ENCODE data around the gene LGR6.
A peak's percentile ranks its signal among the peaks of the same experiment; 100 is the strongest.

The LGR6 gene

GRCh38 chr1:202199040-202199889, 5.7 kb downstream of the LGR6 start:
- no peak overlapping the region for H3K23ac ChIP-seq (ENCODE audit: low read length)
- DNase-seq, result no peak
- H3K79me2 ChIP-seq (ENCODE audit: control insufficient read depth, insufficient read depth, low read length, poor library complexity), result no peaks in the 10 kb centered on the region
- no peak overlapping the region for H3K9ac ChIP-seq (ENCODE audit: low read length)
- no peak overlapping the region for H4K8ac ChIP-seq (ENCODE audit: low read depth, low read length)
- no peak overlapping the region for H2AK5ac ChIP-seq (ENCODE audit: low read length)
- no CpG with 5 or more reads among the region's 16 CpGs for WGBS (ENCODE audit: extremely low coverage, insufficient coverage, insufficient read length)
- H2AFZ ChIP-seq (ENCODE audit: insufficient read depth, low read length, poor library complexity), result no peak overlapping the region
- H3K4me1 ChIP-seq (ENCODE audit: control insufficient read depth in 1 of 2, insufficient read depth in 2 of 2, low read length in 2 of 2), result no peaks in the 10 kb centered on the region
- peaks cover 10% of the 10 kb centered on the region for H3K27me3 ChIP-seq (ENCODE audit: insufficient read depth, low read length)
- no peak overlapping the region for H3K4me3 ChIP-seq (ENCODE audit: low read depth, low read length)
- H2BK12ac ChIP-seq (ENCODE audit: low read length), result no peak overlapping the region
- no peak overlapping the region for H3K18ac ChIP-seq (ENCODE audit: low read length)
- no peaks in the 10 kb centered on the region for H3K79me1 ChIP-seq (ENCODE audit: low read length)
- peaks cover 2% of the 10 kb centered on the region for H3K9me3 ChIP-seq (ENCODE audit: insufficient read depth, low read depth, low read length)
- H2BK120ac ChIP-seq (ENCODE audit: insufficient read depth, low read length, poor library complexity), result no peak overlapping the region
- no peak overlapping the region for H4K91ac ChIP-seq (ENCODE audit: low read depth, low read length)
- no peaks in the 10 kb centered on the region for H3K36me3 ChIP-seq (ENCODE audit: control insufficient read depth in 1 of 2, insufficient read depth in 2 of 2, low read length in 2 of 2)
- H3K27ac ChIP-seq (ENCODE audit: low read depth, low read length), result no peak overlapping the region
- no peak overlapping the region for H2BK5ac ChIP-seq (ENCODE audit: low read depth, low read length, poor library complexity)
- H3K14ac ChIP-seq (ENCODE audit: low read length), result no peak overlapping the region
- H4K12ac ChIP-seq (ENCODE audit: low read depth, low read length), result no peak overlapping the region
- H3K4ac ChIP-seq (ENCODE audit: low read depth, low read length), result no peak overlapping the region
- H3K4me2 ChIP-seq (ENCODE audit: low read length), result no peak overlapping the region

GRCh38 chr1:202200112-202200548, 6.5 kb downstream of the LGR6 start:
- H4K12ac ChIP-seq (ENCODE audit: low read depth, low read length), result no peak overlapping the region
- peaks cover 4% of the 10 kb centered on the region for H3K27me3 ChIP-seq (ENCODE audit: insufficient read depth, low read length)
- no peak overlapping the region for H4K8ac ChIP-seq (ENCODE audit: low read depth, low read length)
- peaks cover 2% of the 10 kb centered on the region for H3K9me3 ChIP-seq (ENCODE audit: insufficient read depth, low read depth, low read length)
- H3K4me2 ChIP-seq (ENCODE audit: low read length), result no peak overlapping the region
- no peak overlapping the region for H3K4me3 ChIP-seq (ENCODE audit: low read depth, low read length)
- no peak overlapping the region for H3K14ac ChIP-seq (ENCODE audit: low read length)
- no peaks in the 10 kb centered on the region for H3K79me1 ChIP-seq (ENCODE audit: low read length)
- no peak overlapping the region for H3K23ac ChIP-seq (ENCODE audit: low read length)
- H3K9ac ChIP-seq (ENCODE audit: low read length), result no peak overlapping the region
- H2BK12ac ChIP-seq (ENCODE audit: low read length), result no peak overlapping the region
- H3K79me2 ChIP-seq (ENCODE audit: control insufficient read depth, insufficient read depth, low read length, poor library complexity), result no peaks in the 10 kb centered on the region
- no peak overlapping the region for H2AFZ ChIP-seq (ENCODE audit: insufficient read depth, low read length, poor library complexity)
- no peaks in the 10 kb centered on the region for H3K36me3 ChIP-seq (ENCODE audit: control insufficient read depth in 1 of 2, insufficient read depth in 2 of 2, low read length in 2 of 2)
- no peak overlapping the region for H2AK5ac ChIP-seq (ENCODE audit: low read length)
- no peaks in the 10 kb centered on the region for H3K4me1 ChIP-seq (ENCODE audit: control insufficient read depth in 1 of 2, insufficient read depth in 2 of 2, low read length in 2 of 2)
- no peak overlapping the region for H2BK5ac ChIP-seq (ENCODE audit: low read depth, low read length, poor library complexity)
- H2BK120ac ChIP-seq (ENCODE audit: insufficient read depth, low read length, poor library complexity), result no peak overlapping the region
- no CpG with 5 or more reads among the region's 4 CpGs for WGBS (ENCODE audit: extremely low coverage, insufficient coverage, insufficient read length)
- peak; percentile 81 to 82 for DNase-seq
- H3K4ac ChIP-seq (ENCODE audit: low read depth, low read length), result no peak overlapping the region
- no peak overlapping the region for H3K27ac ChIP-seq (ENCODE audit: low read depth, low read length)
- H3K18ac ChIP-seq (ENCODE audit: low read length), result no peak overlapping the region
- no peak overlapping the region for H4K91ac ChIP-seq (ENCODE audit: low read depth, low read length)

DNA sequence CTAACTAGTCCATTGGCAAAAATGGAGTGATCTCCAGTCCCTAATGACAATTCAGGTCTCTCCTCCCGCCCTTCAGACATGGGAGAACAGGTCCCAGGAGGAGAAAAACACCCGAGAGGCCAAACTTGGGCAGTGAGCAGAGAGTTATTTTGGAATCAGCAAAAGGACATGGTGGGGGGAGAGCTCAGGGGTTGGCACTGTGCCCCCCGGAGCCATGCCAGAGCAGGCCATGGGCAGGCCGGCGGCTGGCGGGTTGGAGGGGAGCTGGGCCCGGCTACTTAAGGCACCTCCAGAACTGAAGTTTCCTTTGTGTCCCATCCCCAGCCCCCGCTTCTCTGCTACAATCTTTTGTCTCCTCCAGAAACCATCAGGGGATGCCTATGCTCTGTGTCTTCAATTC, 7.1 kb downstream of the LGR6 start:
- WGBS (ENCODE audit: extremely low coverage, insufficient coverage, insufficient read length), result no CpG with 5 or more reads among the region's 8 CpGs
- Histone ChIP-seq H3K4ac (ENCODE audit: low read depth, low read length) (no peak overlapping the region), H2BK120ac (ENCODE audit: insufficient read depth, low read length, poor library complexity) (no peak overlapping the region), H3K9ac (ENCODE audit: low read length) (no peak overlapping the region), H2BK5ac (ENCODE audit: low read depth, low read length, poor library complexity) (no peak overlapping the region), H4K91ac (ENCODE audit: low read depth, low read length) (no peak overlapping the region), H3K4me1 (ENCODE audit: control insufficient read depth in 1 of 2, insufficient read depth in 2 of 2, low read length in 2 of 2) (no peaks in the 10 kb centered on the region), H3K9me3 (ENCODE audit: insufficient read depth, low read depth, low read length) (peaks cover 2% of the 10 kb centered on the region), H4K8ac (ENCODE audit: low read depth, low read length) (no peak overlapping the region), H3K36me3 (ENCODE audit: control insufficient read depth in 1 of 2, insufficient read depth in 2 of 2, low read length in 2 of 2) (no peaks in the 10 kb centered on the region), H3K4me2 (ENCODE audit: low read length) (no peak overlapping the region), H2AK5ac (ENCODE audit: low read length) (no peak overlapping the region), H3K79me2 (ENCODE audit: control insufficient read depth, insufficient read depth, low read length, poor library complexity) (no peaks in the 10 kb centered on the region), H3K18ac (ENCODE audit: low read length) (no peak overlapping the region), H3K79me1 (ENCODE audit: low read length) (no peaks in the 10 kb centered on the region), H2BK12ac (ENCODE audit: low read length) (no peak overlapping the region), H3K27me3 (ENCODE audit: insufficient read depth, low read length) (no peaks in the 10 kb centered on the region), H3K23ac (ENCODE audit: low read length) (no peak overlapping the region), H3K14ac (ENCODE audit: low read length) (no peak overlapping the region), H2AFZ (ENCODE audit: insufficient read depth, low read length, poor library complexity) (no peak overlapping the region), H4K12ac (ENCODE audit: low read depth, low read length) (no peak overlapping the region), H3K27ac (ENCODE audit: low read depth, low read length) (no peak overlapping the region), H3K4me3 (ENCODE audit: low read depth, low read length) (no peak overlapping the region)
- no peak for DNase-seq

DNA sequence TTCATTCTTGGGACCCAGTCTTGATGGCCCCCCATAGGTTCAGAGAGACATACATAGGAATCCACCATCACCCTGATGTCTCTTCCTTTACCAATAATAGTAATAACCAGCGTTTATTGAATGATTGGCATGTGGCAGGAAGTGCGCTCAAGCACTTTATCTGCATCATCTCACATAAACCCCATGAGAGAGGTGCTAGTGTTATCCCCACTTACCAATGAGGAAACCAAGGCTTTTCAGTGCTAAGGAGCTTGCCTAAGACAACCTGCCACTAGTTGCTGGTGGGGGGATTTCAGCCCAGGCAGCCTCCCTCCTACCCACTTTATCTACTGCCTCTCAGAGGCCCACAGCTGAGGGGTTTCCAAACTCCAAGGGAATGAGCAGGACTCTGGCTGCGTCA, 7.7 kb downstream of the LGR6 start:
- Histone ChIP-seq H4K91ac (ENCODE audit: low read depth, low read length) (no peak overlapping the region), H2AFZ (ENCODE audit: insufficient read depth, low read length, poor library complexity) (no peak overlapping the region), H3K4ac (ENCODE audit: low read depth, low read length) (no peak overlapping the region), H3K79me1 (ENCODE audit: low read length) (no peaks in the 10 kb centered on the region), H3K4me1 (ENCODE audit: control insufficient read depth in 1 of 2, insufficient read depth in 2 of 2, low read length in 2 of 2) (no peaks in the 10 kb centered on the region), H3K27ac (ENCODE audit: low read depth, low read length) (no peak overlapping the region), H3K4me2 (ENCODE audit: low read length) (no peak overlapping the region), H2AK5ac (ENCODE audit: low read length) (no peak overlapping the region), H3K79me2 (ENCODE audit: control insufficient read depth, insufficient read depth, low read length, poor library complexity) (no peaks in the 10 kb centered on the region), H3K36me3 (ENCODE audit: control insufficient read depth in 1 of 2, insufficient read depth in 2 of 2, low read length in 2 of 2) (no peaks in the 10 kb centered on the region), H3K4me3 (ENCODE audit: low read depth, low read length) (no peak overlapping the region), H3K9me3 (ENCODE audit: insufficient read depth, low read depth, low read length) (peaks cover 2% of the 10 kb centered on the region), H3K23ac (ENCODE audit: low read length) (no peak overlapping the region), H4K12ac (ENCODE audit: low read depth, low read length) (no peak overlapping the region), H3K9ac (ENCODE audit: low read length) (no peak overlapping the region), H2BK12ac (ENCODE audit: low read length) (no peak overlapping the region), H3K27me3 (ENCODE audit: insufficient read depth, low read length) (no peaks in the 10 kb centered on the region), H4K8ac (ENCODE audit: low read depth, low read length) (no peak overlapping the region), H3K18ac (ENCODE audit: low read length) (no peak overlapping the region), H2BK5ac (ENCODE audit: low read depth, low read length, poor library complexity) (no peak overlapping the region), H2BK120ac (ENCODE audit: insufficient read depth, low read length, poor library complexity) (no peak overlapping the region), H3K14ac (ENCODE audit: low read length) (no peak overlapping the region)
- WGBS (ENCODE audit: extremely low coverage, insufficient coverage, insufficient read length), result no CpG with 5 or more reads among the region's 3 CpGs
- no peak for DNase-seq

Data from trophoblast cell (in vitro differentiated cells and primary cell).